Measurements from ENCODE around the gene CPNE4.

CPNE4 gene

DNA sequence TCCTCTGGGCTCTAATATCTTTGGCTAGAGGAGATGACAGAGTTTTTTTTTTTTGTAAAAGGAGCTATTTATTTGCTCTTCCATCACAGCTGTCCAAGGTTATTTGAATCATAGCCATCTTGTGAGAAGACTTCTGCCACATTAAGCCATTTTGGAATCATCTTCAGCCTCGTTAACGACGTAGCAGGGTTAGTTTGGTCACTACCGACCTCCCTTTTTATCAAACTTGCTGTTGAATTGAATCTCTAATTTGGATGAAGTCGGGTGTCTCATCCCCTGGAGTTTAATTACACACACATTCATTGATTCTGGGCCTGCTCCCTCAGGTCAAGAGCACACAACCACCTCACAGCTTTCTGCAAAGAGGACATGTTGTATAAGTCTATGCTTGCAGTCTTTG, 238.7 kb downstream of the CPNE4 start:
- TF ChIP-seq JUND (IDR thresholded peaks at IDR 0.05; ENCODE audit: low read depth) = no peak
- no peak for DNase-seq (ENCODE audit: low read depth in 1 of 2, low spot score in 1 of 2)
- in situ Hi-C loops (cut with HindIII; ENCODE audit: low pct_unique_long_range_greater_than_20kb, low sequenced_read_pairs) = no loop called here

GRCh38 chr3:131795390-131796090, 239.3 kb downstream of the CPNE4 start:
- in situ Hi-C loops (cut with HindIII; ENCODE audit: low pct_unique_long_range_greater_than_20kb, low sequenced_read_pairs) = no loop called here
- DNase-seq (ENCODE audit: low read depth in 1 of 2, low spot score in 1 of 2) = no peak
- no peak for TF ChIP-seq JUND (IDR thresholded peaks at IDR 0.05; ENCODE audit: low read depth)

GRCh38 chr3:131794766-131795388, 239.9 kb downstream of the CPNE4 start:
- in situ Hi-C loops (cut with HindIII; ENCODE audit: low pct_unique_long_range_greater_than_20kb, low sequenced_read_pairs) = no loop called here
- DNase-seq (ENCODE audit: low read depth in 1 of 2, low spot score in 1 of 2) = peak; percentile 27 to 68
- TF ChIP-seq JUND (IDR thresholded peaks at IDR 0.05; ENCODE audit: low read depth) = no peak

- DNase-seq (ENCODE audit: low read depth in 1 of 2, low spot score in 1 of 2) = no peak
- no peak for TF ChIP-seq JUND (IDR thresholded peaks at IDR 0.05; ENCODE audit: low read depth)
- in situ Hi-C loops (cut with HindIII; ENCODE audit: low pct_unique_long_range_greater_than_20kb, low sequenced_read_pairs) = no loop called here
These were observed 240.9 kb downstream of the CPNE4 start for GRCh38 chr3:131793870-131794269.

DNA sequence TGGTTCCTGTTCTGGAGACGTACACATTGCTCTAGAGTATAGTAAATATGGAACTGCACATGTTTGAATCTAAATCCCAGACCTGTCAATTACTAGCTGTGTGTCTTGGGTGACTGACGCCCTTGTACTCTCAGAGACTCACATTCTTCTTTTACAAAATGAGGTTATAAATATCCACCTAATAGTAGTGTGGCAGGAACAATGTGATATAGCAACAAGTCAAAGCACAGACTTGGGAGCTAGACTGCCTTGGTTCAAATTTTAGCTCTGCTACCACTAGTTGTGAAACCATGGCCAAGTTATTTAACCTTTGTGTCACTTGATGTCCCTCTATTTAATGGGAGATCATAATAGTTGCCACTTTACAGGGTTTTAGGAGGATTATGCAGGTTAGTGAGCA, 245.6 kb downstream of the CPNE4 start:
- no peak for DNase-seq (ENCODE audit: low read depth in 1 of 2, low spot score in 1 of 2)
- in situ Hi-C loops (cut with HindIII; ENCODE audit: low pct_unique_long_range_greater_than_20kb, low sequenced_read_pairs) = no loop called here
- TF ChIP-seq JUND (IDR thresholded peaks at IDR 0.05; ENCODE audit: low read depth) = no peak

DNA sequence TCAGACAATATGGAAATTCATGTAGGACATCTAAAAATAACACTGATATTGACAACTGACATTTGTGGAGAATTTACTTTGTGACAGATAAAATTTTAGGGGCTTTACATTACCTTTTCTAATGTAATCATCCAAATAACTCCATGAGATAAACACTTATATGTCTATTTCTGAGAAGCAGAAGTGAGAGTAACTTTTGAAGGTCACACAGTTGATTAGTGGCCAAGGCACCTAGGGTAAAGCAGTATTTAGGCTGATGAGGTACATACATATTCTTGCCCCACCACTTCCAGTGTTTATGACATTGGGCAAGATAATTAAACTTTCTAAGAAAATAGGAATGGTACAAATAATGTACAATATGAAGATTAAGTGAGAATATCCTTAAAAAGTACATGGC, 248.4 kb downstream of the CPNE4 start:
- TF ChIP-seq JUND (IDR thresholded peaks at IDR 0.05; ENCODE audit: low read depth) = no peak
- no peak for DNase-seq (ENCODE audit: low read depth in 1 of 2, low spot score in 1 of 2)
- in situ Hi-C loops (cut with HindIII; ENCODE audit: low pct_unique_long_range_greater_than_20kb, low sequenced_read_pairs) = no loop called here

DNA sequence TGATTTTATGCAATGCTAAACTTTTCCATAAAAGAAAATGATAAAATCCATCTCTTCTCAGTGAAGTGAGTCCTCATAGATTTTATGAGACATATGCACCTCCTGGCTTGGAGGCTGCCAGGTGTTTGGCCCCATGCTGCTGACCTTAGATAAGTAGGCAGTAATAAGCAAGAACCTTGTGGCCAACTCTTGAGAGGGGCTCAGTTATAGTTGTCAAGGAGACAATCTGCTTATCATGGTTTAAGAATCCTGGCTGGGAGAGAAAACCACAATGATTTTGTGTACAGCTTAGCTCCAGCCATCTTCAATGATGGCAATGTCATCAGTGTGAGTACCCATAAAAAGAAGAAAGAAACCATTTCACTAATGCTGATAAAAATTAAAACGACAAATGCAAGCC, 252.1 kb downstream of the CPNE4 start:
- TF ChIP-seq JUND (IDR thresholded peaks at IDR 0.05; ENCODE audit: low read depth) = no peak
- DNase-seq (ENCODE audit: low read depth in 1 of 2, low spot score in 1 of 2) = no peak
- in situ Hi-C loops (cut with HindIII; ENCODE audit: low pct_unique_long_range_greater_than_20kb, low sequenced_read_pairs) = no loop called here

GRCh38 chr3:131778526-131778925, 256.3 kb downstream of the CPNE4 start:
- in situ Hi-C loops (cut with HindIII; ENCODE audit: low pct_unique_long_range_greater_than_20kb, low sequenced_read_pairs) = no loop called here
- TF ChIP-seq JUND (IDR thresholded peaks at IDR 0.05; ENCODE audit: low read depth) = no peak
- no peak for DNase-seq (ENCODE audit: low read depth in 1 of 2, low spot score in 1 of 2)

- no peak for TF ChIP-seq JUND (IDR thresholded peaks at IDR 0.05; ENCODE audit: low read depth)
- DNase-seq (ENCODE audit: low read depth in 1 of 2, low spot score in 1 of 2) = no peak
- in situ Hi-C loops (cut with HindIII; ENCODE audit: low pct_unique_long_range_greater_than_20kb, low sequenced_read_pairs) = no loop called here
These were observed 259.2 kb downstream of the CPNE4 start for GRCh38 chr3:131775650-131776049.

GRCh38 chr3:131772269-131773026, 262.4 kb downstream of the CPNE4 start:
- in situ Hi-C loops (cut with HindIII; ENCODE audit: low pct_unique_long_range_greater_than_20kb, low sequenced_read_pairs) = no loop called here
- TF ChIP-seq JUND (IDR thresholded peaks at IDR 0.05; ENCODE audit: low read depth) = no peak
- DNase-seq (ENCODE audit: low read depth in 1 of 2, low spot score in 1 of 2) = no peak

GRCh38 chr3:131762981-131763564, 271.7 kb downstream of the CPNE4 start:
- in situ Hi-C loops (cut with HindIII; ENCODE audit: low pct_unique_long_range_greater_than_20kb, low sequenced_read_pairs) = no loop called here
- DNase-seq (ENCODE audit: low read depth in 1 of 2, low spot score in 1 of 2) = no peak
- TF ChIP-seq JUND (IDR thresholded peaks at IDR 0.05; ENCODE audit: low read depth) = no peak

DNA sequence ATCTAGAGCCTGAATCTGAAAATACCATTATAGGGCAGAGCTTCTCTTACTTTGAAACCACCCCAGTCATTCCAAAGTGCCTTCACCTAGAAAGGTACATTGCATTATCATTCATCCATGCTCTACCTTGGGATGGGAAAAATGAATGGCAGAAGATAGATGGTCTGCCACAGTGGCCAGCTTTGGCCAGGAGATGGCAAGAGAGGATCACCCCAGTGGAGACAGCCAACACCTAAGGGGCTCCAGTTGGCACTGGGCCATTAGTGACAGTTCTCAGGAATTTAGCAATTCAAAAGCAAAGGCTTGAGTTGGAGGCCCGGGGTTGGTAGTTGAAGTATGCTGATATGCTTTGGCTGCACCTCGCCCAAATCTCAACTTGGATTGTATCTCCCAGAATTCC, 278.4 kb downstream of the CPNE4 start:
- TF ChIP-seq JUND (IDR thresholded peaks at IDR 0.05; ENCODE audit: low read depth) = no peak
- DNase-seq (ENCODE audit: low read depth in 1 of 2, low spot score in 1 of 2) = no peak
- in situ Hi-C loops (cut with HindIII; ENCODE audit: low pct_unique_long_range_greater_than_20kb, low sequenced_read_pairs) = no loop called here

DNA sequence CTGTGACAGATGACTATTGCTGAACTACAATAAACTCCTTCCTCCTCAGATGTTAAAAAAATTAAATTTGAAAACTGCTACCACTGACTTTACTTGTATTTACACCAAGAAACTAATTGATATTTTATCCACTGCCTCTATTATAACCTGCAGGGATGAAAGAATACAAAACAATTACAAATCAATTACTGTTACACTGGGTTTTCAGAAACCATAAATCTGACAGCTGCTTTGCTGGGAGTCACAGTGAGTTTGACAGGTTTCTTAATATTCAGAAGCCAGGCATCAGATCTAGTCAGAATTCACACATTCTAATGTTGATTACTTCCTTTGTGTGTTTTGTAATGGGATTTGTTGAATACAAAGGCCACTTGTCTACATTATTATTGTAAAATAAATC, 279.4 kb downstream of the CPNE4 start:
- in situ Hi-C loops (cut with HindIII; ENCODE audit: low pct_unique_long_range_greater_than_20kb, low sequenced_read_pairs) = no loop called here
- no peak for DNase-seq (ENCODE audit: low read depth in 1 of 2, low spot score in 1 of 2)
- no peak for TF ChIP-seq JUND (IDR thresholded peaks at IDR 0.05; ENCODE audit: low read depth)
